Activated T-helper 1 cell treated with anti-CD3 and anti-CD28 coated beads, Interleukin-2, amount 50 U/mL, for 16 hours (primary cell): ENCODE data around the gene BAIAP2L2.
"Not testable (repeated sequence)": the region's sequence is repeated elsewhere in the genome, so short reads cannot be mapped to it uniquely, and the experiment has no call there.

Experiments
- DNase-seq, 2 donors: peaks; one replicate each; pipeline ENCODE4 v3.0.0-alpha.2; 2020; ENCODE audit warnings: low read depth in 1 of 2, low spot score in 1 of 2

The BAIAP2L2 gene

GRCh38 chr22:38127869-38128268 is 17.4 kb upstream of the BAIAP2L2 start:
- no peak for DNase-seq

GRCh38 chr22:38126928-38127668 is 16.6 kb upstream of the BAIAP2L2 start:
- DNase-seq: no peak

GRCh38 chr22:38125751-38126201 is 15.3 kb upstream of the BAIAP2L2 start:
- no peak for DNase-seq

- no peak for DNase-seq
These were observed 14.6 kb upstream of the BAIAP2L2 start for GRCh38 chr22:38125038-38125610.

- no peak for DNase-seq
These were observed 13.9 kb upstream of the BAIAP2L2 start for GRCh38 chr22:38124236-38124974.

- no peak for DNase-seq
These were observed 12.1 kb upstream of the BAIAP2L2 start for GRCh38 chr22:38122616-38123015.

GRCh38 chr22:38120359-38121110 is 10.1 kb upstream of the BAIAP2L2 start:
- DNase-seq: no peak

- not testable (repeated sequence) for DNase-seq
These were observed 8.3 kb upstream of the BAIAP2L2 start for GRCh38 chr22:38118747-38119146.

- no peak for DNase-seq
These were observed 7.7 kb upstream of the BAIAP2L2 start for GRCh38 chr22:38118182-38118581.

GRCh38 chr22:38117556-38117955 is 7.1 kb upstream of the BAIAP2L2 start:
- DNase-seq: not testable (repeated sequence)

- no peak for DNase-seq
These were observed 5.1 kb upstream of the BAIAP2L2 start for GRCh38 chr22:38115423-38116205.

- peak; percentile 61 to 63 for DNase-seq
These were observed 4.3 kb upstream of the BAIAP2L2 start for GRCh38 chr22:38114484-38115398.

- DNase-seq: no peak
These were observed 1.9 kb upstream of the BAIAP2L2 start for GRCh38 chr22:38112381-38112780.

- no peak for DNase-seq
These were observed 1.5 kb upstream of the BAIAP2L2 start for GRCh38 chr22:38111925-38112355.

- DNase-seq: no peak
These were observed 674 bp upstream of the BAIAP2L2 start for GRCh38 chr22:38110863-38111852.

GRCh38 chr22:38109371-38110001 is 998 bp downstream of the BAIAP2L2 start:
- DNase-seq: no peak

GRCh38 chr22:38108561-38109319 is 1.7 kb downstream of the BAIAP2L2 start:
- no peak for DNase-seq
